GM18507 (cell line): ENCODE results near the gene KRT35.

Experiments
- DNase-seq: peaks from one replicate; pipeline ENCODE4 v3.0.0; 2011; ENCODE audit warnings: low read depth; ENCODE audit not compliant: insufficient read length; ENCODE audit errors: extremely low spot score
- FAIRE-seq: peaks from 2 replicates; lab custom pipeline; 2011; peaks lifted over from hg19 to GRCh38; lab: Jason Lieb, UNC

The KRT35 gene

DNA sequence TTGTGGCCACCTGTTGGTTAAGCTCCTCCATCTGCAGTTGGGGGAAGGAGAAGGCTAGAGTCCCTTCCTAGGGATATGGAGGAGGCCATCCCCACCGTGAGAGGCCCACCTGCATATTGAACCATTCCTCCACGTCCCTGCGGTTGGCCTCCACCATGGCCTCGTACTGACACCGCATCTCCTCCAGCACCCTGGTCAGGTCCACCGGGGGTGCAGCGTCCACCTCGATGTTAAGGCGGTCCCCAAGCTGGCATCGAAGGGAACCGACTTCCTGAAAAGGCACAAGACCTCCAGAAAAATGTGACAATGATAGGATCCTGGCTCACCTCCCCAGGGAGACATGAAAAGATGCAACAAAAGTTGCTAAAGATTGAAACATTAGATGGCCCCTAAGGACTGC, 16.8 kb downstream of the KRT35 start:
- no peak for FAIRE-seq
- DNase-seq: no peak

DNA sequence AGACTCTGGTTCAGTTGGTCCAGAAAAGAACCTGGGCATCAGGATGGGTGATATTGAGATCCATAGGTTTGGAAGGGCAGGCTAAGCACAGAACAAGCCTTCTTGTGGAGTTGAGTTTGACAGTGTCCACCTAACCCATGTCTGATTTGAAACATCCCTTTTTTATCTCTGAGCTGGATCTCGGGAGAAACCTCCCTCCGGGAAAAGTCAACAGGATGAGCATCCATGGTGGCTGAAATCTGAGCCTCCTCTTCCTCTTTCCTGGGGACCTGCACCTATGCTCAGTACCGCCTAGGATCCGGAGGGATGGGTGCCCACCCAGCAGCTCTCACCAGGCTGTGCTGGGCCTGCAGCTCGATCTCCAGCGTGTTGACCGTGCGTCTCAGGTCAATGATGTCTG, 17.2 kb downstream of the KRT35 start:
- DNase-seq: no peak
- no peak for FAIRE-seq

DNA sequence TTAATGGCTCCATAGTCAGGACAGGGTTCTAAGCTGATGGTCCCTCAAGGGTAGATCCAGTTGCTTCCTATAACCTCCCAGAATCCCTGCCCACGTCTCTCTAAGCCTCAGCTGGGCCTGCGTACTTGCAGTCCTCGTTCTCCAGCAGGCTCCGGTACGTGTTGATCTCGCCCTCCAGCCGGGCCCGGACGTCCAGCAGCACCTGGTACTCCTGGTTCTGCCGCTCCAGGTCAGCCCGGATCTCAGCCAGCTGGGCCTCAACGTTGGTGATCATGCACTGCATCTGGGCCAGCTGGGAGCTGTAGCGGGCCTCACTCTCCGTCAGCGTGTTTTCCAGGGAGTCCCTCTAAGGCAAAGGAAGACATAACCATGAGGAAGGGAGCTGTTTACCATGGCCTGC, 18.2 kb downstream of the KRT35 start:
- DNase-seq (no peak), FAIRE-seq (no peak)

DNA sequence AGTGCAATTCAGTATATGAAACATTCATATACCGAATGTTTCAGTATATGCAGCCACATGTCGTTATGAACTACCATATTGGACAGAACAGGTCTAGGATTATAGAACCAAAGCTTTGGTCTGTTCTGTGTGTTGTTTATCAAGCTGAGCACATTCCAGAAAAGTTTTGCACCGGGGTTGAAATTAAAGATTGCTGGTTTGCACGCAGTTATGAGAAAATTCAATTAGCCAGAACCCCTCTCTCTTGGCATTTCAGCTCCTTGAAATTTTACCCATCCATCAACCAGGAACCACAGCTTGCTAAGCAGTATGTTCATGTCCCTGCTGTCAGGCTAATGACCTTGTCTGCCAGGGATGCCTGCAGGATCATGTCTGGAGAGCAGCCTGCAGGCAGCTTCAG, 23.3 kb downstream of the KRT35 start:
- DNase-seq: no peak
- no peak for FAIRE-seq

DNA sequence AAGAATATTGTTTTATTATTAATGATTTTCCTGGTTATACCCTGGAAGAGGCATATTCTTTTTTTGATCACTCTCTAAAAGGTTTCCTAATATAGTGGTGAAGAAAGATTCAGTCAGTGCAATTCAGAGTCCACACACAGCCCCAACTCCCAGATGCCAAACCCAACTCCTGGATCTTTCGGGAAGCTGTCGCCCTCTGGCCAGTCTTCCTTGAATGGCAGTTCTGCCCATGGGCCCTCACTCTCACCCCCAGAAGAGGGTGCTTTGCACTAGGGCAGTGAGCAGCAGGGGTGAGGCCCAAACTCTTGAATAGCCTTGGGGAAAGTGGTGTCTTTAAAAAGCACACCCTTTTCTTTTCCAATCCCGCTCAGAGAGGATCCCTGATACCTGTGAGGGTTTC, 24.7 kb downstream of the KRT35 start:
- no peak for DNase-seq
- no peak for FAIRE-seq

DNA sequence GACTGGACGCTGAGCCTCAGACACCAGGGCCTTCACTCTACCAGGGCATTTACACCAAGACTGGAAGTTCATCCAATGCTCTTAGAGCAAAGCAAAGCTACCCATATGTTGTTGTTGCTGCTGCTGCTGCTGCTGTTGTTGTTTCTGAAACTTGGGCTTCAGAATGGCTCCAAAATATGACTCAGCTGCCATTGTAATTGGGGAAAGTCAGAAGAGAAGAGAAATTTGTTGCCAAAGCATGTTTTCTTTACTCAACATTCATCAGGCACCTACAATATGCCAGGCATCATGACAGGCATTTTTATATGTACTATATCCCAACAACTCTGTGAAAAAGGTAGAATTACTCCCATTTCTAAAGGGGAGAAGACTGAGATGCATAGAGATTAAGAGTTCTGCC, 25.7 kb downstream of the KRT35 start:
- DNase-seq (no peak), FAIRE-seq (no peak)

DNA sequence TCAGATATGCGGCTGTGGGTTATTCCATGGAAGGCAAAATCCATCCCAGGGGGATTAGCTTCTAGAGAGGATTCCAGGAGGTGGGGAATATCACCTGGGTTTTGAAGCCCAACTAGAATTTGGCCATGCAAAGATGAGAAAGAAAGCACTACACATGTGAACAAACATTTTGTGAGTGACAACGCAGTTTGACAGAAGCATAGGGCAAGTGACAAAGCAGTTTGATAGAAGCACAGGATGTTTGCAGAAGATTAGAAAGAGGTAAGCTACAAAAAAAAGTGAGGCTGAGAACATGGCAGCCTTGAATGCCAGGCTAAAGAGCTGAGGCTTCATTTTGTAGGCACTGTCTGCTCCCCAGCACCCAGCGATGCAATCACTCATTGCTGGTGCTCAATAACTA, 27.9 kb downstream of the KRT35 start:
- FAIRE-seq: no peak
- DNase-seq: no peak

DNA sequence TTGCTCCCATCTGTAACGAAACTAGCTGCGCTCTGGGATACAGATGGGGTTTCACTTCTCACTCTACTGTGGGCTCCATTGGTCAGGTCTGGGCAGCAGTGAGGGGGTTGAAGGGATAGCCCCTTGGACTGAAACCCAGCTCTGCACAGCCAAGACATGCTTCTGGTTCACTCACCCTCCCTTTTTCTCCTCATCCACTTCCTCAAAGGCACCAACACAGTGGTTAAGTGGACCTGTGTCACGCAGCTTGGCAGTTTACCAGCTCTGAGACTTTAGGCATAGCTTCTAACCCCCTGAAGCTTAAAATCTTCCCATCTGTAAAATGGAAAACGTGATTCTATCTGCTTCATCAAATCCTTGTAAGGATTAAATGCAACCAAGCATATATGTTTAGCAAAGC, 28.7 kb downstream of the KRT35 start:
- FAIRE-seq (no peak), DNase-seq (no peak)

DNA sequence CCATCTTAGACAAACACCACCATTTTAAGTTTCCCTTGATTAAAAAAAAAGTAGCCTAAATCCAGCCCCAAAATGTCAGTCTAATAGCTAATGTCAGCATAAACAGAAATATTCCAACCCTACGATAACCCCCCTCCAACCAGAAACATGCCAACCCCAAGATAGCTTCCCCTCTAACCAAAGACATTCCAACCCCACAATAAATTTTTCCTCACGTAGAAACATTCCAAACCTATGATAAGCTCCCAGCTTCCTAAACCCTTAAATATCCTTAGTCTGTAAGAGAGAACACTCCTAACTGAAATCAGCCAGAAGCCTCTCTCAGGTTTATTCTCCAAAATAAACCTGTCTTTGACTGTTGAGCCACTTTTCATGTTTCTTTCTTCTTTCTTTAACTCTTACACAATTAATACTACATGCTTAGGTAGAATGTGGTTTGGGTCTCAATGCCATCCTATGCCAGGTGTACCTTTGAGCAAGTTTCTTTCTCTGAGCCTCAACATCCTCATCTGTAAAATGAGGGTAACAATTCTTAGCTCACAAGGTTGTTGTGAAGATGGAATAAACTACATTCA, 29.7 kb downstream of the KRT35 start:
- FAIRE-seq (no peak), DNase-seq (no peak)

DNA sequence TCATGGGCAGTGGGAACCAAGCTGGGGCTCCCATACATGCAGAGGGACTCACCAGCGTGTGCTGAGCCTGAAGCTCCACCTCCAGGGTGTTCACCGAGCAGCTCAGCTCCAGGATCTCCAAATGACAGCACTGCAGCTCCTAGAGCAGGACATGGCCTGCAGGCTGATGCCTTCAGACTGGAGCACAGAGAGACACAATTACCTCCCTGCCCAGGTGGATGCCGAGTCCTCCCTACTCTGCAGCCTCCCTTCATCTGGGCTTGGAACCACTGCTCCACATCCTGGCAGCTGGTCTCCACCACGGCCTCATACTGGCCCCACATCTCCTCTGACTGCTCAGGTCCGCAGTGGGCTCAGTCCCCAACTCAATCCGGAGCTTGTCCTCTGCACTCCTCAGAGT, 31.9 kb downstream of the KRT35 start:
- FAIRE-seq (no peak), DNase-seq (no peak)

DNA sequence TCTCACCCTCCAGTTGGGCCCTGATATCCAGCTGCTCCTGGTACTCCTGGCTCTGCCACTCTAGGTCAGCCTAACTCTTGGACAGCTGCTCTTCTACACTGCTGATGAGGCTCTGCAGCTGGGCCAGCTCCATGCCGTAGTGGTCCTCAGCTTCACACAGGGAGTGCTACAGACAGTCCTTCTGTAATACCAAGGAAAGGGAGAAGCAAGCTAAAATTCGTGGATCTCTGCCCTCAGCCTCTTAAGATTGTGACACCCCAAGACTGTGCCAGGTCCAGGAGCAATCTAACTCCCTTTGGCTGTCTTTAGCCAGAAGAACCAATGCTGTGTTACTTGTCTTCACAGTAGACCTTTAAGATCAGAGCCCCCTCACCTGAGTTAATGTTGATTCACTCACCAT, 32.4 kb downstream of the KRT35 start:
- DNase-seq (no peak), FAIRE-seq (no peak)

DNA sequence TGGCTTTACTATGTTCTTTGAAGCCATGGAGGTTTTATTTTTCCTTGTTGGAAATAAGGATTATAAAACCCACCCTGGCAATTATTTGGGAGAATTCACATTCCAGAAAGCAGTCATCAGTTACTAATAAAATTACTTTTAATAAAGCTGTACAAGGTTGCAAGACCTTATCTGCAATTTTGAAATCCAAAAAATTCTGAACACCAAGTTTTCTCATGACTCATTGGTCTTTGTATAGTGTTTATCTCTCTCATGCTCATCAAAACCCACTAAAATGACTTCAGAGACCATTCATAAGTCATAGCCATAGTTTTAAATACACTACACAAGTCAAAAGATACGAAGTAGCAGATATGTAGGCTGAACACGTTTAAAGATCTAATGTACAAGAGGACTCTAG, 34.1 kb downstream of the KRT35 start:
- no peak for FAIRE-seq
- DNase-seq: no peak

DNA sequence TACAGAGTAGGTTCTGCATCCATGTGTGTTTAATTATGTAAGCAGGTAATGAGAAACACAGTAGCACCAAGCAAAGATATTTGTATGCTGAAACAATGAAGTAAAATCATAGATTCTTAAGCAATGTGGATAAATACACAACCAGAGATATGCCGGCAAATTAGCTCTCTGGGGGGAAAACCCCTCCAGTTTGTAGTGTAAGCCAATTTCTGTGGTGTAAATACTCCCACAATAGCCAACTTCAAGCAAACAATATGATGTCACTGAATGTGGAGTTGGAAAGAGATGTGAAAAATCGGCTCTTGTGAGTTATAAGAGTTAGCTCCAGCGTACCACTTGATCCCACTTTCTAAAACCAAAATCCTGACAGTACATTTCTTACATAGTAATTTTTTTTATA, 36.3 kb downstream of the KRT35 start:
- no peak for FAIRE-seq
- DNase-seq: no peak

DNA sequence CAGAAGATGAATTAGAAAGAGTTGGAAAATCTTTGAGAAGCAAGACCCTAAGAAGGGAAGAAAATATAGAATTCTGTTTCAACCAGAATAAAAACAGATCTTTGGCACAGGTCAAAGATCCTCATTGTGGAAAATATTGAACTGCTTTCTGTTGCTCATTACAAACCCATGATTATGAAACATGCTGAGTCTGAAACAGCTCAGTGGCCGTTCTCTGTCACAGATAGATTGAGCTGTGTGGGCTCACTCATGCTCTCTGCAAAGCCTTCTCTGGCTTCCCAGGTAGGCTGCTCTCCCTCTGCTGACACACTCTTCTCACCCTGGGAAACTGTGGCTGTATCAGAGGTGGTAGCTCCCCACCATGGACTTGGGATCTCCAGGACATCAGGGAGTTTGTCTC, 36.8 kb downstream of the KRT35 start:
- DNase-seq (no peak), FAIRE-seq (no peak)

DNA sequence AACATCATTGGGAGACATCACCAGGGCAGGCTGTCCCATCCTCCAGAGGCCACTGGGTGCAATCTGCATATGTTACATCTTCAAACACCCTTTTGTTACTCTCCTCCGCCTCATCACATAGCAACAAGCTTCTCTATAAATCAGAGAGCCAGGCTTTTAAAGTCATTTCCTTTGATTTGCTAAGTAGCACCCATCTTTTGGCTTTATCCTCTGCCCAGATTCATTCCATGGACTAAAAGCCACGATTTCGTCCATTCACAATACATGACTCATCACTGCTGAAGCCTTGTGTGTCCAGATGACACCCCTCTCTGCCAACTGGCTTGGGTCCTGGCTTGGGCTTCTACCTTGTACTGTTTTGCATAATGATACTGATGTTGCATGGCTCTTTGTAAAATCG, 38.2 kb downstream of the KRT35 start:
- no peak for FAIRE-seq
- DNase-seq: no peak

DNA sequence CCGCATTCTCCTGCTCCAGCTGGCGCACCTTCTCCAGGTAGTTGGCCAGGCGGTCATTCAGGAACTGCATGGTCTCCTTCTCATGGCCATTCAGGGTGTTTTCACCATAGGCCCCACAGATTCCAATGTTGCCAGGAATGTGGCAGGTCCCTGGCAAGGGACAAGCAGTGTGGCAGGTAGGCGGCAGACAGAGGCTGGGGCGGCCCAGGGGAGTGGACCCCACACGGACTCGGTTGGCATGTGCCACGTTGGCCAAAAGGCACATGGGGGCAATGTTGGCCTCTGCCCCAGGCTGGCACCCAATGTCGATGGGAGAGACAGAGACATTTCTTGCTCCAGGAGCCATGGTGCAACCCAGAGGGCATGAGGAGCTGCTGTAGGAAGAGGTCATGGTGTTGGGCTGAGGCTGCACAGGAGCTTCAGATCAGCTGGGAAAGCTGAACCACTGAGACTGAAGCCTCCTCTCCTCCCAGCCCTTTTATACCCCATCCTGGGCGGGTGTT, 40.4 kb downstream of the KRT35 start, which contains the start of gene KRT38:
TSS of gene KRT38 (minus strand) at position 453 of the 503 bp plus-strand sequence. CDS start at position 391, 62 bp downstream.
- no peak for DNase-seq
- no peak for FAIRE-seq

DNA sequence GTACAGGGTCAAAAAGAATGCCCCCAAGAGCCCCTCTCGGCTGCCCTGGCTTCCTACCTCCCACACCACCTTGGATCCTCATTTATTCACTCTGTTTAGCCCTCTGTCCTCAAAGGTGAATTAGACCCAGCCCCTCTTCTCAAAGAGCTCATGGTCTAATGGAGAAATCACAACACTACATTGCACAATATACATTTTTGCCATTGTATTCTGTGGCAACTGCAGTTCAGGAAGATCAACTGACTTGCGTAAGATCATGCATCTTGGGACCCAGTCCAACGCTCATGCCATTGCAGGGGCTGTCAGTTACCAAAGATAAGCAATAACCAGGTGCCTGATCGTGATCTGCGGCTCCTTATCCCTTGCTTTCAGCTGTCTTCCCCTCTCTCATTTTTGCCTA, 41.6 kb downstream of the KRT35 start:
- FAIRE-seq (no peak), DNase-seq (no peak)

DNA sequence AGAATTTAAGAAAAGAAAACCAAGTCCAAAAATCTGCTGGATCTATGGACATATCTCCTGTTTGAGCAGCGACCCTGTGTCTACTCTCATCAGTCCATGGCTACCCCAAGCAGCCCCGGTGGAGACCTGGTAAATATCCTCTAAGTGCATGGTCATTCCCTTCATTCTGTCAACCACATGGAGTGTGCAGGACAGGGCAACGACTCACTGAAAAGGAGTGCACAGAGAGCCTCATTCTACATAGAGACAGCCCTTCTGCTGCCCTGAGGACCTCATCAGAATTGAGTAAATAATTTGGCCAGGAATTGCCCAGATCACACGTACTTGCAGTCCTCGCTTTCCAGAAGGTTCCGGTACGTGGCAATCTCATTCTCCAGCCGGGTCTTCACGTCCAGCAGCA, 43.2 kb downstream of the KRT35 start:
- no peak for FAIRE-seq
- no peak for DNase-seq

DNA sequence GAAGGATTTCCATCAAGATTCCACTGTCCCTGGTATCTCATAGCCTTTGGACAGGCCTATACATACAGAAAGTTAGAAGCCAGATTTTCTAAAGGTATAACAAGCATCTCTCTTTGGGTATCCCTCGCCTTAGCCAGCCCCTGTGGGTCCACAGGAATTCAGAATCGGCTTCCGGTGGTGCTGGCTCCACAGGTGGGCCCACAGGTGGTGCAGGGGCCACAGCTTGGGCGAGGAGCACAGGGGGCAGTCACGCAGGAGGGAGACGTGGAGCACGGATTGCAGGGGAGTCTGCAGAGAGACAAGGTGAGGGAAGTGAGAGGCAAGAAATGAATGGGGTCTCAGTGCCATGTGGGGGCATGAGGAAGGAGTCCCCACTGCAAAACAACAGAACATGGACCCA, 43.7 kb downstream of the KRT35 start:
- FAIRE-seq (no peak), DNase-seq (no peak)

DNA sequence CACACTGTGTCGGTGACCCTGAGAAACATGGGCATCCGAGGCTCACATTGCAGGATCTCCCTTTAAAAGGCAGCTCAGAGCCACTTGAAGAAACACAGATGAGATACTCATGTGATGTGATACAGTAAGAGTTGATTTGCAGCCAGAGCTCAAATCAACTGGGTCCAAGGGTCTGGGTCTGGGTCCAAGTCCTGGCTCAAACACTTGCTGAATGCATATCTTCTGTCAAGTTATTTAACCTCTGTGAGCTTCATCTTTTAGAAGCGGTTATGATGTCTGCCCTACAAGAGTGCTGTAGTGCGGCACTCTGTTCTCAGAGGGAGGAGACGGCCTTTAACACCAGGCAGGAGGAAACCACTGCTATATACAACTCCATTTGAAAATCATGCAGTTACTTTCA, 46.5 kb downstream of the KRT35 start:
- no peak for FAIRE-seq
- DNase-seq: no peak

DNA sequence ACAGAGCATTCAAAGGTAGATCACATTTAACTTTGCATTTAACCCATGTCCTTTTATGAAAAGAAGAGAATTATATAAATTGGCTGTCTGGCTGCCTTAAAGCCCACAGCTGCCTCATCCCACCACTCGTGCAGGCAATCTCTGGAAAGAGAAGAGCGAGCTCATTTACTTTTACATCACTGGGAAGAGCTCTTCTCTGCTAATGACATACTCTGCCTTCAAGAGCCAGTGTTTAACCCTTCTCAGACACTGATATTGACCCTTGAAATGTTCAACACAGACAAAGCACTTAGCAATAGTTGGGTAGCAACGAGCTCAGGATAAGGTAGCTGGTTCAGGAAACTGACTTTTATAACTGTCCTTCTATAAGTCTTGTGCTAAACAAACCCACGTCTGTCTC, 46.9 kb downstream of the KRT35 start:
- no peak for DNase-seq
- no peak for FAIRE-seq

DNA sequence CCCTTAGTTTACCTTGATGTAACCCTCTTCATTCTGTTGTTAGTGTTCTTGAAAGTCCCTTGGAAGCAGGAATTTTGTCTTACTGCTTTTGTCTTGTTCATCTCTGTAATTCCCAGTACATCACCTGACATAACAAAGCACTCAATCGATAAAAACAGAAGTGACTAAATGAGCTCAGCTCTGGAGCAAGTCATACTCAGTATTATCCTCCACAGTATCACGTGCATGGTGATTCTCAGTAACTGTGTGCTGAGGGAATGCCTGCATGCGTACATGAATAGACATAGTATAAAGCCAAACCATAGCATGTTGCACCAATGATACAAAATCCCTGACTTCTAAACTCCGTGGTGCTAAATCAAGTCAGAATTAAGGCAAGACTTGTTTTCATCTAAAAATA, 47.4 kb downstream of the KRT35 start:
- FAIRE-seq: no peak
- DNase-seq: no peak
